ENCODE data around the gene PHACTR1.

DNA sequence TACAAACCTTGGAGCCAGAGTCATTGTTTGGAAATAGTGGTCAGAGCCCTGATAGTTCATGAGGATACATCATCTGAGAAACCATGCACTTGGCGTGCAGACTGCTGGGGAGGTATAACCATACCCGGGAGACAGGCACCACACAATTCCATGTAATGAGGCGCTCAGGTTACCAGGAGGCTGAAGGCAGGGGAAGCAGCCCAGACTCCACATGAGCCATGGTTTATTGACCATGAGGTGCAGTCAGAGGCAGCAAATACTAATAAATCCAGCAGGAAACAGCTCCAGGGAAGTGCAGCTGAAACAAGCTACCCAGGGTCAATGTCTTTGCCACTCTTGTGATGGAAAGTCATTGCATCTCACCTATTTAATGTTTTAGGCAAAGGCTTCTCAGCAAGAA lies 455.7 kb downstream of the PHACTR1 start:
- no peak for TF ChIP-seq ZSCAN29 (IDR thresholded peaks at IDR 0.05)
- TF ChIP-seq NFYB (IDR thresholded peaks at IDR 0.05; ENCODE audit: extremely low read depth, insufficient read length), result no peak
- no peak for TF ChIP-seq POLR2A (conservative IDR thresholded peaks at IDR 0.05)
- TF ChIP-seq MED1 (CRISPR knock-in tag; IDR thresholded peaks at IDR 0.05; ENCODE audit: borderline replicate concordance), result no peak
- TF ChIP-seq, protein P1, sequence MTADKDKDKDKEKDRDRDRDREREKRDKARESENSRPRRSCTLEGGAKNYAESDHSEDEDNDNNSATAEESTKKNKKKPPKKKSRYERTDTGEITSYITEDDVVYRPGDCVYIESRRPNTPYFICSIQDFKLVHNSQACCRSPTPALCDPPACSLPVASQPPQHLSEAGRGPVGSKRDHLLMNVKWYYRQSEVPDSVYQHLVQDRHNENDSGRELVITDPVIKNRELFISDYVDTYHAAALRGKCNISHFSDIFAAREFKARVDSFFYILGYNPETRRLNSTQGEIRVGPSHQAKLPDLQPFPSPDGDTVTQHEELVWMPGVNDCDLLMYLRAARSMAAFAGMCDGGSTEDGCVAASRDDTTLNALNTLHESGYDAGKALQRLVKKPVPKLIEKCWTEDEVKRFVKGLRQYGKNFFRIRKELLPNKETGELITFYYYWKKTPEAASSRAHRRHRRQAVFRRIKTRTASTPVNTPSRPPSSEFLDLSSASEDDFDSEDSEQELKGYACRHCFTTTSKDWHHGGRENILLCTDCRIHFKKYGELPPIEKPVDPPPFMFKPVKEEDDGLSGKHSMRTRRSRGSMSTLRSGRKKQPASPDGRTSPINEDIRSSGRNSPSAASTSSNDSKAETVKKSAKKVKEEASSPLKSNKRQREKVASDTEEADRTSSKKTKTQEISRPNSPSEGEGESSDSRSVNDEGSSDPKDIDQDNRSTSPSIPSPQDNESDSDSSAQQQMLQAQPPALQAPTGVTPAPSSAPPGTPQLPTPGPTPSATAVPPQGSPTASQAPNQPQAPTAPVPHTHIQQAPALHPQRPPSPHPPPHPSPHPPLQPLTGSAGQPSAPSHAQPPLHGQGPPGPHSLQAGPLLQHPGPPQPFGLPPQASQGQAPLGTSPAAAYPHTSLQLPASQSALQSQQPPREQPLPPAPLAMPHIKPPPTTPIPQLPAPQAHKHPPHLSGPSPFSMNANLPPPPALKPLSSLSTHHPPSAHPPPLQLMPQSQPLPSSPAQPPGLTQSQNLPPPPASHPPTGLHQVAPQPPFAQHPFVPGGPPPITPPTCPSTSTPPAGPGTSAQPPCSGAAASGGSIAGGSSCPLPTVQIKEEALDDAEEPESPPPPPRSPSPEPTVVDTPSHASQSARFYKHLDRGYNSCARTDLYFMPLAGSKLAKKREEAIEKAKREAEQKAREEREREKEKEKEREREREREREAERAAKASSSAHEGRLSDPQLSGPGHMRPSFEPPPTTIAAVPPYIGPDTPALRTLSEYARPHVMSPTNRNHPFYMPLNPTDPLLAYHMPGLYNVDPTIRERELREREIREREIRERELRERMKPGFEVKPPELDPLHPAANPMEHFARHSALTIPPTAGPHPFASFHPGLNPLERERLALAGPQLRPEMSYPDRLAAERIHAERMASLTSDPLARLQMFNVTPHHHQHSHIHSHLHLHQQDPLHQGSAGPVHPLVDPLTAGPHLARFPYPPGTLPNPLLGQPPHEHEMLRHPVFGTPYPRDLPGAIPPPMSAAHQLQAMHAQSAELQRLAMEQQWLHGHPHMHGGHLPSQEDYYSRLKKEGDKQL (CRISPR knock-in tag; IDR thresholded peaks at IDR 0.05; ENCODE audit: borderline replicate concordance), result no peak
- TF ChIP-seq, protein P2, sequence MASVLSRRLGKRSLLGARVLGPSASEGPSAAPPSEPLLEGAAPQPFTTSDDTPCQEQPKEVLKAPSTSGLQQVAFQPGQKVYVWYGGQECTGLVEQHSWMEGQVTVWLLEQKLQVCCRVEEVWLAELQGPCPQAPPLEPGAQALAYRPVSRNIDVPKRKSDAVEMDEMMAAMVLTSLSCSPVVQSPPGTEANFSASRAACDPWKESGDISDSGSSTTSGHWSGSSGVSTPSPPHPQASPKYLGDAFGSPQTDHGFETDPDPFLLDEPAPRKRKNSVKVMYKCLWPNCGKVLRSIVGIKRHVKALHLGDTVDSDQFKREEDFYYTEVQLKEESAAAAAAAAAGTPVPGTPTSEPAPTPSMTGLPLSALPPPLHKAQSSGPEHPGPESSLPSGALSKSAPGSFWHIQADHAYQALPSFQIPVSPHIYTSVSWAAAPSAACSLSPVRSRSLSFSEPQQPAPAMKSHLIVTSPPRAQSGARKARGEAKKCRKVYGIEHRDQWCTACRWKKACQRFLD (CRISPR knock-in tag; IDR thresholded peaks at IDR 0.05), result no peak
- no peak for TF ChIP-seq NR3C1 (CRISPR knock-in tag; IDR thresholded peaks at IDR 0.05)
- TF ChIP-seq MAFK (IDR thresholded peaks at IDR 0.05; ENCODE audit: low read length), result no peak
- TF ChIP-seq POLR2AphosphoS5 (IDR thresholded peaks at IDR 0.05; ENCODE audit: control insufficient read depth, insufficient read depth, low read depth, low read length), result no peak
